G401.6 (cell line): ENCODE data around the gene MAML2.

ENCODE experiments used
- FAIRE-seq: peaks from 2 replicates; lab custom pipeline; 2012; peaks lifted over from hg19 to GRCh38; lab: Jason Lieb, UNC

MAML2 gene

DNA sequence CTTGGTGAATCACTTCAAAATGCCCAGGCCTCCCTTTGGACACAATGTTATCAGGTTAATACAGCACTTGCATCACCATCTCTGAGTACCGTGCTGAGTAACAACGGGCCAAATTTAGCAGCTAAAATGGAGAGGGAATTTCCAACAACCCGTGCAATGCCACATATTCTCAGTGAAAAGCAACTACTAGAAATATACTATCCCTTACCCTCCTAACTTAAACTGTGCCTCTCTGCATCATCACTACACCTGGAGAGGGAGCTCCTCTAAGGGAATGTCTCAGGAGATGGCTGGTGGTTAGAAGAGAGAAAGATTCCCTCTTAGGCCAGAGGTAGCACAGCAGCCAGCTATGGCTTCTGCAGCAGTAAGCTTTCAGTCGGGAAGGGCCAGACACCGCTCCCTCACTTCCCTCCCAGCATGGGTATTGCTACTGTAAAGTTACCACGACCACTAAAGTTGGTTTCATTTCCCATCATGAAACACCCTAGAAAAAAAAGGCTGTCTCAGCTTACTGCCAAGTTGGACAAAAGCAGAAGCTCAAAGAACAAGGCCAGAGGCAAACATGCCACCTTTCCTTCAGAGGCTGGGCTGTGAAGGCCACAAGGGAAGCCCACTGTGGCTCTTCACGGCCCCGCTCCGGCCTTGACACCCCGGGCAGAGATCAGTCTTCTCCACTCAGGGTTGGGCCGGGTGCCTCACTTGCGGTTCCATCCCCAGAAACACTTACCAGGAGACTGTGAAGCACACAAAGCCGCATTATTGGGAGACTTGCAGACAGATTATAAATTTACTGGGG lies 3.9 kb downstream of the MAML2 start:
- no peak for FAIRE-seq

DNA sequence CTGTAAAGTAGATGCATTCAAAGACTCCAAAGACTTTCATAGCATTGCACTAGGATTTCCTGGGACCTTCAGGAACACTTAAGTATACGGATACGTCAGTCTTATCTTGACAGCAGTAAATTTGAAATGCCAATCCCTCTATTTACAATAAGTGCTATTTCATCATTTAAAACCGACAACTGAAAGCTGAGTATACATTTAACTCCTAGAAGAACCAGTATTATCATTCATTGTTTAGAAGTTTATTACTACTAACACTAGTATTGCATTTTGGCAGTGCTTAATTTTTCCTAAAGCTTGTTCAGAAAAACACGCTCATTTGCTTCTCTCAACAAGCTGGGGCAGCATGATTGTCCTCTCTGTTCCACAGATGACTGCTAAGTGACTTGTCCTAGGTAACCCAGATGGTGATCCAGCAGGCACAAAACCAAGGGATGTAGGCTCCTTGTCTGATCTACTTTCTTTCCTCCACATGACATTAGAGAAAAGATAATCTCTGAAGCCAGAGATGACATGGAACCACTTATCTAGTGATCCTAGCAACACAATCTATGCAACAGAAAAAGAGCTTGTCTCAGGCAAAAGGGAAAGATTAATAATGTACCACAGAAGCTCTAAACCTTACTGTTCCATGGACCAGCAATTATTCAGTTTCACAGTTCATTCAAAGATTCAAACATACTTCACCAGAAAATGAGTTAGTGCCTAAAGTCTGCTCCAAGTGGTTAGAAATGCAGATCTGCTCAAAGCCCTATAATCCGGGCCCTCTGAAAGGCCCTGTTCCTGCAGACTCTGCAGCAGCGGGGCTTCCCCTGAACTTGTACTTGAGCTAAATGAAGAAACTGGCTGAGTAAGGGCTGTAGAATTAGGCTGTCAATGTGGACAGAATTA lies 5.2 kb downstream of the MAML2 start:
- FAIRE-seq, result no peak

DNA sequence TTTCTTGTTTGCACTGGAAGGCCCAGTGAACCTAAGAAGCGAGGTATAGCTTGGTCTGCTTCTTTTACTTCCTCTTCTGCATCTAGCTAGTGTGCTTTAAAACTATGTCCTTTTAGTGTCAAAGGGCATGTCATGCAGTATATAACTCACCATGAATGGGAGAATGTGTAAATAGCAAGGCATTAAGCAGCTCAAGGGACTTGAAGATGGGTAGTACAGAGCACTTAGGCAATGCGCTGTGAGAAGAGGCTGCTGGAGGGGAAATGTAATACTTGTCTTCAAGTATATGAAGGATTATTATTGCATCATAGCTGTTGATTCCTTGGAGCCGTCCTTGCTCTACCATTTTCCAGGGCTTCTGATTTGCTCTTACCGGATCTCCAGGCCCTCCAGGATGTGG lies 7.6 kb downstream of the MAML2 start:
- no peak for FAIRE-seq

DNA sequence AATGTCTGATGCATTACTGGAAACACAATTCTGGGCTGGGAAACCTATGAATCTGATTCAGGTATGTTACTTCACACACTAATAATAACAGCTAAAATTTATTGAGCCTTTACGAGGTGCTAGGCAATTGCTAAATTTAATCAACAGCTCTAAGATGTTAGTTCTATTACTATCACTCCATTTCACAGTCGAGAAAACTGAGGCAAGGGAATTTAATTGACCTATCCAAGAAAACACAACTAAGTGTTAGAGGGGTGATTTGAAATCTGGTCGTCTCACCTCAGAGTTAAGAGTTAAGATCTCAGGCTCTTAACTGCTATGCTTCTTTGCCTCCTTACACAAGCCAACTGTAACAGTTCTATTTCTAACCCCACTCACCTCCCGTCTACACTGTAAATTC lies 8.8 kb downstream of the MAML2 start:
- FAIRE-seq, result no peak

DNA sequence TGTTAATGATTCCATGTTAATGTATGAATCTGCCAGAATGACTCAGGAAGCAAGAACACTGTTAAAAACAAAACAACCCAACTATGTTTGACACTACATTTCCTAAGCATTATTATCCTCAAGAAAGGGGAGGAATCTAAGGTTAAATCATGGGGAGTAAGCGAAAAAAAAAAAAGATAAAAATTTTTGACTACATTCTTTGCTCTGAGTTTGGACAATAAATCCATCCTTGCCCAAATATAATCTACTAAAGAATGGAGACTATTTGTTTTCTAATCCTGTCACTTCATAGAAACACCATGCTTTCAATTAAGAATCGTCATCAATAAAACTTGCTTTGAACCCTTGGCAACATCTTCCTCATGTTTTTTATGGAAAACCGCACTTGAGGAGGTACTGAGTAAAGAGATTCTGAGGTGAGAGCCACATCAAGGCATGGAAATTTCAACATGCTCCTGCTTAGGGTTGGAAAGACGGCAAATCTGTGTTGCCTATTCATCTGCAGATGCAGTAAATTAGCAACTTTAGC lies 9.7 kb downstream of the MAML2 start:
- no peak for FAIRE-seq

DNA sequence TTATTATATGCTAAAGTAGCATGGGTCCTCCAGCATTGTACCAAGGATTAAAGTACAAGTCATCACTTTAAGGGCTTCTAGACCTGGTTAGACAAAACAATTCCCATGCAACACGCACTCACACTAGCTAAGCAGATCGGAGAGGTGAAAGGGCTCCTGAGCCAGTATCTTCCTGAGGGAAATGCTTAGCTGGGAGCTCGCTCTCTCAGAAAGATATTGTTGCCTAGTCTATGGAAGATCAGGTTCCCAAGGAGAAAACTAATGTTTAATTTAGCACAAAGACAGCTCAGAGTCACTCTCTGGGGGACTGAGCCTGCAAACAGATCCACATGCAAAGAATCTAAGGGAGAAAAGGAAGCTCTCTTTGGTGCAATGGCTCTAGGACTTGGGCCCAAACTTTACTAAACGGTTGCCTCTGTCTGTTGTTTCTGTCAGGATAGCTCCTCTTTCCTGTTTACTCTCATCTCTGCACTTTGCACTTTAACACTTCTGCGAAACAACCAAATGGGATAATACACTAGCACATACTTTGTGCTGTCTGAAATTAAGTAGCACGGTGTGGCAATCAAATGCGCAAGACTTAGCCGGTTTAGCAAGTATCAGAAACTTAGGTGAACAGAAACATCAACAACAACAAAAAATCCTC lies 10.7 kb downstream of the MAML2 start:
- no peak for FAIRE-seq

DNA sequence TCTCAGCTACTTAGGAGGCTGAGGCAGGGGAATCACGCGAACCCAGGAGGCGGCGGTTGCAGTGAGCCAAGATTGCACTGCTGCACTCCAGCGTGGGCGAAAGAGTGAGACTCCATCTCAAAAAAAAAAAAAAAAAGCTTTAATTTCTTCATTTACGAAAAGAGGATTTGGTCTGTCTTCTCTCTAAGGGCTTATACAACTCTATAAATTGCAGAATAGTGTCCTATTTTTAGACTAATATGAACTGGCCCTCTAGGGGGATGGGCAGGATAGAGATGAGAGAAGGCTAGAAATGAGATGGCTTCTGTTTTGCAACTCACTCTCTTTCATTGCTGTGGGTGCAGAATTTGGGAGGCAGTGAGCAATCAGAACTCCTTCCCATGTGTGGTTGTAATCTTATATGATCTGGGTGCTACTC lies 11.3 kb downstream of the MAML2 start:
- FAIRE-seq, result no peak

DNA sequence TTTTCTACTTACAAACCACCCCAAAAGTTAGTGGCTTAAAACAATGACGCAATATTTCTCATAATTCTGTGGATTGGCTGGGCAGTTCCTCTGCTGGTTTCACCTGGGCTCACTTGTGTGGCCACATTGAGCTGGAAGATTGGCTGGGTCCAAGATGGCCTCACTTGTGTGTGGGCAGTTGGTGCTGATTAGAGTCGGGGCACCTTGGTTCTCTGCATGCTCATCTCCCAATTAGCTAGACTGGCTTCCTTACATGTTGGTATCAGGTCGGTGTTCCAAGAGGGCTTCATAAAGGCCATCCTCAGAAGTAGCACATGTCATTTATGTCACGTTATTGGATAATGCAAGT lies 12.5 kb downstream of the MAML2 start:
- no peak for FAIRE-seq

DNA sequence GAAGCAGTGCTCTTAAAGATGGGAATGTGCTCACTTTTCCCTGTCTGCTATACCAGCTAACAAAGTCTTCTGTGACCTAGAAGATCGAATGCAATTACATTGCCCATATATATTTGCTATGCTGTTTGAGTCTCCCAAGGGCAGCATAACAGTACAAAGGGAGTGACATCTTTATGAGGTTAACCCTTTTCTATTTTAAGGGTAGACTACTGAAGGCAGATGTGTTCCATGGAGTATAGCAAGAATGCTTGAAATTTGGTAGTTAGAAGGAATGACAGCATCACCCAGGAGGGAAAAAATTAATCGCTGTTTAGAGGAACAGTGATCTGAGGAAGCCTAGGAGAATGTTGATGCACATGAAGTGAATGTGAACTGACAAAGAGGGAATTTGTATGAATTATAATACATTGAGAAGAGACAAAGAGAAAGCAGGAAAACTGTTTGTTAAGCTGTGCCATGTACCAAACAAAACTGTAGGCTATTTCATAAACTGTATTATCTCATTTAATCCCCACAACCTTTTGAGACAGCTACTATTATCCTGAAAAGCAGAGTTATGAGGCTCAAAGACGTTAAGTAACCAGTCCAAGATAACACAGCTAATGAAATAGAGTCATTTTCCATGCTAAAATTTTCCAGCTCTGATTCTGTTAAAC lies 13.0 kb downstream of the MAML2 start:
- no peak for FAIRE-seq

DNA sequence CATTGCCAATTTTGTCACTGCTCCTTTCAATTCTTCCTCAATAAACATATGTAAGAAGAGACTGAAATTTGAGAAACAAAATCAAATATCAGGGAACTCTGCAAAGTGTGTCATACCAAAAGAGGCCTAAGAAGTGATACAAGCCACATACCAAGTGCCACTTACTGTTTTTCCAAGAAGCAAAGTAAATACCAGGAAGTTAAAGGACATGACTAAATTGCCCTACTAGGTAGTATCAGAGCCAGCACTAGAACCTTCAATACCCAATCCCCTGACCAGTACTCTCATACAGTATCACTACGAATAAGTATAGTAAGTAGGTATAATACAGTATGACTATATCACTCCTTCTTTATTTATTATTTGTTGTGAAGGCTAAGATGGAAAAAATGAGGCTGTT lies 13.6 kb downstream of the MAML2 start:
- no peak for FAIRE-seq

DNA sequence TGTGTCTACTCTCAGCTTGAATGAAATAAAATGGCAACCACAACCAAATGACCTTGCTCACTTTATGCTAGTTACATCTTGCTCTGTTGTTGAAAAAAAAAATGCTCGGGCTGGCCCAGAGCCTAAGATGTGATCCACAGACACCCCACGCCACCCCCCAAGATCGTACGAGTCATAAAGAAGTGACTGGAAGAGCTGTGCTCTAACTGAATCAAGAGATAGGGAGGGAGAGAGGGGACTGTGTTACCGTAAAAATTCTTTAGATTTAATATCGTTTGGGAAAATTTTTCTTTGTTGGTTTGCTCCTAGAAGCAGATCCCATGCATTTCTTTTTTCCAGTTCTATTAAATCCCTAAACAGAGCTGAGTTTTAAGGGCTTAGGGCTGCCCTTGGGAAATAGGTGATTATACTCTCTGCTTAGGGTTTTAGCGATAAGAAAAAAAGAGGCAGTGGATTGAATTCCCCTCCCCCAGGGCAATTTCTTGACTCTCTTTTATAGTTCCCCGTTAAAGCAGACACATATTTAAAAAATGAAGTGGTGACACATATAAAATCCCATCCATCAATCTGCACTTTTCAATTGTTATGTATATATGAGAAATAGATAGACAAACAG lies 14.5 kb downstream of the MAML2 start:
- FAIRE-seq, result no peak

DNA sequence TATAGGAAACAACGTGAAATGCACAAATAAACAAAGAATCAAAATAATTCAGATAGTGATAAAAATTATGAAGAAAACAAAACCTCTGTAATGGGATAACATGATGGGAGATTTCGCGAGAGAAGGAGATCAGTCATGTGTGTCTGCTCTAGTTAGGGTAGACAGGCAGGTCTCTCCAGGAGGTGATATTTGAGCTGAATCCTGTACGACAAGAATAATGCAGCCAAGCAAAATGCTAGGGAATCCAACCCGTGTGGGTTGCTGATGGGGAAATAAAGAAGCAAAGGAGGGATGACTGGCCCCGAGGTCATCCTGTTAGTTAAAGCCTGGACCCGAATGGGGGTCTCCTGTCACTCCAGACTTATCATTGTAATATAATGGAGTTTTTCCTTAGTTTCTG lies 16.0 kb downstream of the MAML2 start:
- FAIRE-seq, result no peak

DNA sequence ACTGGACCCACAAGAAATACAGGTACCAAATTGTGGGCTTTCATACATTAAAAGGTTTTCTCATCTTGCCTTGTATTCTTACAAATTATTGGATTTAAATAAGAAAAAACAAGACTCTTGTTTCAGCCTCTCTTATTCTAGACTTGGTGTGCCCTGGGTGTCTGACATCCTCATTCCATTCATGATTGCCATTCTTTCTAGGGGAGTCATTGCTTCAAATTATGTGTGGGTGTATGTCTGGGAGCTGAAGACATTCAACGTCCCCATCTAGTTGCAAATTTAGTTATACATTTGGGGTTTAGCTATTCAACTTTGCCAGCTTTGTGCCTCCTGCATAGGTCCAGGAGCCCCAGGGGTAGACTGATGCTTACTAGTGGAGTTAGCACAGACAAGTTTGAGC lies 18.1 kb downstream of the MAML2 start:
- no peak for FAIRE-seq

DNA sequence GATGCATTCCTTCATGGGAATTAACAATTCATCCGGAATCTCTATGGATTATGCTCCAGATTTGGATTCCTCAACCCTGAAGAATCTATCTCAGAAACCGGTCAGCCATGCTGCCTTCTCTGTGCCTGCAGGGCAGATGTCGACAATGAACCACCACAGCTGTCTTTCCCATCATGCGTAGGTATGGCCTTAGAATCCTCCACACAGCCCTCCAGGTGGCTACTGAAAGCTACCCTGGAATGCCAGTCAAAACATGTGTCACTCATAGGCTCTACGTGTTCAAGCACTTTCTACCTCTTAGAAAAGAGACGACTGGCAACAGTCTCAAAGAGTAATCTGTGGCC lies 19.4 kb downstream of the MAML2 start:
- no peak for FAIRE-seq

DNA sequence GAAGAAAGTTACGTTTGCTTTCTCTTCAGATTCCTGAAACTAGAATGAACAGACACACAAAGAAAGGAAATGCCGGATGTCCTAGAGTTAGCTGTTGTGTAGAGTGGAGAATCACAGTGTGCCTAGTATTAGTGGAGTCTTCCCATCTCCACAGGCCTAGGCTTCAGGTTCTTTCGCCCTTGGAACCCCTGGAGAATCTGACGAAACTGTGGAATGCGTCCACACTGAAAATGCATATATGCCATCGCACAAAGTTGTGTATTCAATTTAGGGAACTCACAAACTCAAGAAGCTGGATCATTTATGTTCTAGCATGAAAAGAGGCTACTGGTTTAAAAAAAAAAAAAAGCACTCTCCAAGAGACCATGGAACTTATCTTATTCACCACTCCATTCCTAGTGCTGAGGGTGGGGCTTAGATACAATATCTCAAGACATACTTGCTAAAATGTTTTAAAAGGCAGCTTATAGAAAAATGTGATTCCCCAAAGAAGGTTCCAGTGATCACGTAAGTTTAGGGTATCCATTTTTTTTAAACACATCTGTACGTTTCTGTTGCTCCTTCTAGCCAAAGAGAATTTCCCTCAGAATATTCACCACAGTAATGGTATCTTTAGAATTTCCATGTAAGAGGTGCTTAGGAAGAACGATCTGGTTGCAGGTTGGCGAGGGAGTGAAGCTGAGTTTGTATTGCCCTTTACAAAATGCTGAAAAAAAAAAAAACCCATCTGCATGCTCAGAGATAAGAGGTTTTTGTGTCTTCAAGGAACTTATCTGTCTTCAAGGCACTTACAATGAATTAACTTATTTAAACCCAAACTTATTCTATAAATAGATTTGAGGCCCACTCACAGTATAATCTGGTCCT lies 20.0 kb downstream of the MAML2 start:
- no peak for FAIRE-seq

DNA sequence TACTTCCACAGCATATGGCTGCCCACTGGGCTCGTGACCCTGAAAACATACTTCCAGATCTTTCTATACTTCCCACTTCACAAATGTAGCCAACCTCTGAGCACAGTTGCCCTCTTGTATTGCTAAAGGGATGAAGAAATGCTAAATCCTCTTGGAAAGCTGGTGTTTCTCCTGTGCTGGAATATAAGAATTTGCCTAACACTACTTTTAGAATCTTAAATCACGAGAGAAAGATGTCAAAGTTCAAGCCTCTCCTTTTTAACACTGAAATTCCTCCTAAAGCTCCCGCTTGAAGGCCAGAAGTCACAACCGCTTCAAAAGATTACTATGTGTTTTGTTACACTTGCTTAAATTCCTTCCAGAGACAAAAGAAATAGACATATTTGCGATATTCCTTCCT lies 21.9 kb downstream of the MAML2 start:
- no peak for FAIRE-seq

DNA sequence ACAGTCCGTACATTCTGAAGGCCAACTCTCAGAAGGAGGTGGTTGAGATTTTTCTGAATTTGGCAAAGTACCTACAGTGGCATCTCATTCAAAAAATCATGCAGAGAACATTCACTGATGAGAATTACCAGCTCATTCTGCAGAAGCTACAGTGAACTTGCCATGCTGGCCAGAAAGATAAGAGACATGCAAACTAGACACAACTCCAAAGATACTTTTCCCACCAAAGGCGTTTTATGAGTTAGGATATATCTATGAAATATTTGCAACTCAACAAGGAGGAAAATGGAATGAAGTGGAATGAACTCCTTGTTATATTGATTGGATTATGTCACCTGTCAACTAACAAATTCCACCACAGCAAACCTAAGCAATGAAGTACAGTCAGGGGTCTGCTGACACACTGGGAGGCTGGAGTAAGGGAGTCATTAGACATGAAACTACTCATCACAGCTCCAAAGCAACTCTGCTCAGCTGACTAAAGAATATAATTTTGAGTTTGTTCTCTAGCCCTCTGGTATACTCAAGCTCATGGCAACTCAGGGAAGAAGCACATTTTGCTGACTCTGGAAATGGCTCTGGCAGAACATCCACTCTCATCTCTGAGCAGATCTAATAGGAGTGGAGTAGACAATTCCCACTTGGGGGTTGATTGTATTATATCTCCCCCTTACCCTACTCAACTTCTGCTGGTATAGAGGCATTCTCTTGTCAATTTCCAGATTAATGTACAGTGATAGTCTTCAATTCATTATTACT lies 22.9 kb downstream of the MAML2 start:
- FAIRE-seq, result no peak

DNA sequence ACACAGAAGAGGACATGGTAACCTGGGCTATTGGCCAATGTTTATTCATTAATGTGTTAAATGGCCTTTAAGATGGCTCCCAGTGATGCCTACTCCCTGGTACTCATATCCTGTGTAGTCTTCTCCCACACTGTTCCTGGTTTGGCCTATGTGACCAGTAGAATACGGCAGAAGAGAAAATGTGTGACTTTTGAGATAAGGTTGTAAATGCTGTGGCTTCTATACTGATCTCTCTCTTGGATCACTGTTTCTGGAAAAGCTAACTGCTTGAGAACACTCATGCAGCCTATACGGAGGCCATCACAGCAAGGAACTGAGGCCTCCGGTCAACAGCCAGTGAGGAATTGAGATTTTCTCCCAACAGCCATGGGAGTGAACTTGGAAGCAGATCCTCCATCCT lies 24.1 kb downstream of the MAML2 start:
- FAIRE-seq, result no peak

DNA sequence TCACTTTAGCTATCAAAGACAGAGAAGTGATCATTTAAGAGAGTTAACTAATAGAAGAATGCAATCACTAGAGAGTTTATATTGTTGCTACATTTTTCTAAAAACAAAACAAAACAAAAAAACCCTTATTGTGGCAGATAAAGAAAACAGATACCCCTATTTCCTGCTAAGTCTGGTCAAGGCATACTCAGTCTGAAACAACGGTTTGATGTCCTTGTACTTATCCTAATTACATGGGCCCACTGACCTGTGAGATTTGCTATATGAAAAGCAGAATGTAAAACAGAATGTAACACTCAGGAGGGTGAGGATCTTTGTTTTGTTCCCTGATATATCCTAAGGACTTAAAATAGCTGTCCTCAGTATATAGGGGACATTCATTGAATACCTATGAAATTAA lies 24.6 kb downstream of the MAML2 start:
- FAIRE-seq, result no peak

DNA sequence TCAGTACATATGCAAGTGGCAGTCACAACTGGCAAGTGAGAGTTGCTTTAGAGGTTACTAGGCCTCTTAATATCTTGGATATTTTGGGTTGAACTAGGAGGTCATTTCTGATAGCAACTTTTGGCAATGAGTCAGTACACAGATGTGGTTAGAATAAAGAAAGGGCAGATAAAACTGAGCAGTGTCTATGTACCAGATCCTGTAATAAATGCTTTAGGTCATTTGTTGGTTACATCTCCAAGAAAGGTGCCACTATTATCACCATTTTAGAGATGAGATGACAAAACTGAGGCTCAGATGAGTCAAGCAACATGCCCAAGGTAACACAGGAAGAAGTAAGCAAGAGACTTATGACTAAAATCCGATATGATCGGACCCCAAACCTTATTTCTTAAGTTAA lies 25.0 kb downstream of the MAML2 start:
- FAIRE-seq, result no peak
